T-helper 1 cell treated with Interleukin-12 subunit alpha and Interleukin-12 subunit beta and Interleukin-4 antibody, amounts not matched to agents 30 ng/mL and 1 ng/mL, for 36 hours (primary cell): ENCODE measurements around the gene RBFOX2. TPM values are rescaled to one million over a fixed set of nuclear protein-coding genes. Genes with fewer than 3 reads are reported as not detected.
"Not testable (repeated sequence)": the region's sequence is repeated elsewhere in the genome, so short reads cannot be mapped to it uniquely, and the experiment has no call there.

Experiments used
- intact Hi-C: fragments of 100-400 bp; cut with micrococcal nuclease; formaldehyde crosslinking; loops from one replicate; pipeline ENCODE4 v1.15.1; 2024
- total RNA-seq: library from RNA; stranded (reverse); gene quantifications from 2 replicates; pipeline ENCODE4 v1.2.3, GENCODE V29; 2022

RBFOX2 gene
- total RNA-seq, 1 donor from 2014 or later, result 0.83 TPM

DNA sequence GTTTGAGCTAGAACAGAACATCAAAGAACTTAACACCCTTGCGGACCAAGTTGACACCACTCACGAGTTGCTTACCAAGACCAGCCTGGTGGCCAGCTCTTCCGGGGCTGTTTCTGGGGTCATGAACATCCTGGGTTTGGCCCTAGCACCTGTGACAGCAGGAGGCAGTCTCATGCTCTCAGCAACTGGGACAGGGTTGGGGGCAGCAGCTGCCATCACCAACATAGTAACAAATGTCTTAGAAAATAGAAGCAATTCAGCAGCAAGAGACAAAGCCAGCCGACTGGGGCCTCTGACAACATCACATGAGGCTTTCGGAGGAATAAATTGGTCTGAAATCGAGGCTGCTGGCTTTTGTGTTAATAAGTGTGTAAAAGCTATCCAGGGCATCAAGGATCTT is 302.2 kb downstream of the RBFOX2 start:
- intact Hi-C loops, result no loop called here

DNA sequence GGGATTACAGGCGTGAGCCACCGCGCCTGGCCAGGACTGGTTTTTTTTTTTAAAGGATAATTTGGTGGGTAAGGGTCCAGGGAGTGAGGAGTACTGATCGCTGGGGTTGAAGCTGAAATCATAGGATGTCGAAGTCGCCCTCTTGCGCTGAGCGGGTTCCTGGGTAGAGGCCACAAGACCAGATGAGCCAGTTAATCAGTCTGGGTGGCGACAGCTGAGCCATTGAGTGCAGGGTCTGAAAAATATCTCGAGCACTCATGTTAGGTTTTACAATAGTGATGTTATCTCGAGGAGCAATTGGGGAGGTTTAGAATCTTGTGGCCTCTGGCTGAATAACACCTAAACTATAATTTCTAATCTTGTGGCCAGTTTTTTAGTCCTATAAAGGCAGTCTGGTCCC is 303.1 kb downstream of the RBFOX2 start:
- intact Hi-C loops, result no loop called here

DNA sequence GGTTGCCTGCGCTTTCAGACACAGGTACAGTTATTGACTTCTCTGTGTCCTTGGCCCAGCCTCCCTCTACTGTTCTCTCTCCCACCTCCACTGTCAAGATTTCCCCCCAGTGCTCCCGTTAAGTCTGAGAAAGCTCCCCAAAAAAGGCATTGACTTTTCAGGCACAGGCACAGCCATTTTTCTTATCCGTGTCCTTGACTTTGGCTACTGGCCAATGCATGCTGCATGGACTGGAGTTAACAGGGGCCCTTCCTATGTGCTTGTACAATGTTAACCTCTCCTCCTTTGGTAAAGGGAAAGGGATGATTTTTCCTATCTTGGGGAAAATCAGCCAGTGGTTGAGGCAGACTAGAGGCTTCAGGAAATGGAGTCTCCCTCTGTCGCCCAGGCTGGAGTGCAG is 306.7 kb downstream of the RBFOX2 start:
- intact Hi-C loops, result no loop called here

DNA sequence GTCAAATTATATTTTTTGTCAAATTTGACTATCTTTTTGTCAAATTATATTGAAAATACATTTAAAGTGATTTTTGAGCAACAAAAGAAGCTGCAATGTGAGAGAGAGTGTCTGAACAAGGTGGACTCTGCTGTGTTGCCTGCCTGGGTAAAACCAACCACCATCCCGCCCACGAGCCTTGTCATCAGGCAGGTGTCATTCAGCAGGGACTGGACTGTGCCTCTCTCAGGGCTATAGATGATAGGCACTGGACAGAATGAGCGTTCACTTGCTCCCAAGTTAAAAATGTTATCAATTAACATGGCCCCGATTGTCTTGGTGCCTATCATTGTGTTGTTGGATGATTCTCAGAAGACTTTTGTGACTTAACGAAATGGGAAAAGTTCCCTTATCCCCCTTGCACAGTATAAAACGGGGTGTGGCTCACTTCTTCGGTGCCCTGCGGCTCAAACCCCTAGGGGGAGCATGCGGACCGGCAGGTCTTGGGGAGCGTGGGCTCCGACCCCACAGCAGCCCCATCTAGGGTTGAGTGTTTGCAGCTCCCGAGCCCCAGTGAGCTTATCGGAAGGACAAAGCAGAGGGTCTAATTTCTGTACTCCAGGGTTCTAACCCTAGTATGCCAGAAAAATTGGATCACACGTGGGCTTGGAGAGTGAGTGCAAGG is 309.3 kb downstream of the RBFOX2 start:
- intact Hi-C loops, result no loop called here

DNA sequence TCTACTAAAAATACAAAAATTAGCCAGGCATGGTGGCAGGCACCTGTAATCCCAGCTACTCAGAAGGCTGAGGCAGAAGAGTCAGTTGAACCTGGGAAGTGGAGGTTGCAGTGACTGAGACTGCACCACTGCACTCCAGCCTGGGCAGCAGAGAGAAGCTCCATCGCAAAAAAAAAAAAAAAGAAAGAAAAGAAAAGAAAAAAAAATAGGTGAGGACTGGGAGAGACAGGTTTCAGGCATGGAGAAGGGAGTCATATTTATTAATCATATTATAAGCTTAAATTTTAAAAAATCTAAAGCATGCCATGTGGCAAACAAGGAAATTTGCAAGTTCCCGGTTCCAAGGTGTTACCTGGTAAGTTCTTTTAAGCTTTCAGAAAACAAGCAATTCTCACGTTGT is 311.1 kb downstream of the RBFOX2 start, which contains the start of gene APOL5:
Gene APOL5 (plus strand): TSS at position 301 of the 400 bp plus-strand sequence. CDS start 0 bp downstream, at position 301.
- intact Hi-C loops, result no loop called here

DNA sequence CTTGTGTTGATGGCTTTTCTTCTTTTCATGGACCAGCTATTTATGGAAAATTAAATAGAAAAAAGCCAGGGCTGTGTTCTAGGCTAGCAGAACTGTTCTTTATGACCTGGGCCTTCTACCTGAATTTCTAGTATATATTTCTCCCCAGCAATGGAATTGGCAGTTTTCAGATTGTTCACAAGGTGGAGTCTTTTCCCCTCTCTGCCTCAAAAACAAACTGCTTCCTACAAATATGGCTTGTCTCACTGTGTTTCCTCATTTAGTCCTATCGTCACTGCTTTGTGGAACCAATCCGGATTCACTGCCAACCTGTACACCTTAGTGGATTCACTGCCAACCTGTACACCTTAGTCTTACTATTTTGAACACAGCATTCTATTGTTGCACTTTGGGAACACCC is 316.0 kb downstream of the RBFOX2 start:
- intact Hi-C loops, result no loop called here

DNA sequence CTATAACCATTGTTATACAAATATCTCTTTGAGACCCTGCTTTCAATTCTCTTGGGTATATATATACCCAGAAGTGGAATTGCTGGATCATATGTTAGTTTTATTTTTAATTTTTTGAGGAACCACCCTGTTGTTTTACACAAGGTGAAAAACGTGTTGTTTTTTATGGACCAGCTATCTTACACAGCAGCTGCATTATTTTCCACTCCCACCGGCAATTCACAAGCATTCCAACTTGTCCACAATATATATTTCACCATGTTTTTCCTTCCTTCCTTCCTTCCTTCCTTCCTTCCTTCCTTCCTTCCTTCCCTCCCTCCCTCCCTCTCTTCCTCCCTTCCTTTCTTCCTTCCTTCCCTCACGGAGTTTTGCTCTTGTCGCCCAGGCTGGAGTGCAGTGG is 317.3 kb downstream of the RBFOX2 start:
- intact Hi-C loops, result no loop called here

DNA sequence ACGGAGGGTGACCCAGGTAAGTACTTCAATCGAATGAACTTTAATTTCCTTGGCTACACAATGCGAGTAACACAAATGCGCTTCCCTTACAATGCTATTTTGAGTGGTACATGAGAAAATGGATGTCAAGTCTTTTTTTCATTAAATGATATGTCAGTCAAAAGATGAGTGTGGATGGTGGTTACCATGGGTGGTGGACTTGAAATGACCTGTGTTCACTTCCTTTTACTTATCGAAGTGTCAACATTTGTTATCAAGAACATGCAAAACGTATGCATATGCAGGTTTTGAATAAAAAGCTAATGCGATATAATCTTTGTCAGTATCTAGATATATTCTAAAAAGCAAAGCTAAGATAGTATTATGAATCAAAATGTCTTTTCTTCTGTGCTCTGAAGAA is 319.7 kb downstream of the RBFOX2 start:
- intact Hi-C loops, result no loop called here

DNA sequence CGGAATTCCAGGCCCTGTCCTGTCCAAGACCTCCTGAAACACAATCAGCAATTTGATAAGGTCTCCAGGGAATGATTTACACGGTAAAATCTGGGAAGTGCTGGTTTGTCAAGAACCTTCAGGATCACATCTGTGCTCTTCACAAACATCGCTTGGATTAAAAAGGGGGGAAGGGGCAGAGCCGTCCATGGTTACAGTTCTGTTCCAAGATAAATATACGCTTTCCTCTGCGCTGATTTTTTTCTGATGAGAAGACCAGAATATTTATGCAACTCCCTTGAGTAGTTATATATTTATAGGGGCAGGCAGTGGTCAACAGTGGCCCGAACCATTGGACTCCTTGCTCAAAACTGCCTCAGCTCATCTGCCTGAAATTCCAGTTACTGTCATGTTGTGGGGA is 320.2 kb downstream of the RBFOX2 start:
- intact Hi-C loops, result no loop called here

DNA sequence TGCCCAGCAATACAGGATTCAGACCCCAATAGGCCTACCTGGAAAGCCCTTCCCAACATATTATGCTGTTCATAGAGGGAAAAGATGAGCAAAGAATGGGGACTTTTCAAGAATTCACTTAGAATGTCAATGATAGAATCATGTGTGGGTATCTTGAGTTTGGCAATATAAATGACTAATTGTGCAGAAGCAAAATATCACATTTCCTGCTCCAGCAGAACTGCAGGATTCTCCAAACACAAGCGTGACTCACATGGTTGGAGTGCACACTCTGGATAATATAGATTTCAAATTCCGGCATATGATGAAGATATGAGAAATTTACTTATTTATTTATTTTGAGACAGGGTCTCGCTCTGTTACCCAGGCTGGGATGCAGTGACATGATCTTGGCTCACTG is 323.5 kb downstream of the RBFOX2 start:
- intact Hi-C loops, result no loop called here

DNA sequence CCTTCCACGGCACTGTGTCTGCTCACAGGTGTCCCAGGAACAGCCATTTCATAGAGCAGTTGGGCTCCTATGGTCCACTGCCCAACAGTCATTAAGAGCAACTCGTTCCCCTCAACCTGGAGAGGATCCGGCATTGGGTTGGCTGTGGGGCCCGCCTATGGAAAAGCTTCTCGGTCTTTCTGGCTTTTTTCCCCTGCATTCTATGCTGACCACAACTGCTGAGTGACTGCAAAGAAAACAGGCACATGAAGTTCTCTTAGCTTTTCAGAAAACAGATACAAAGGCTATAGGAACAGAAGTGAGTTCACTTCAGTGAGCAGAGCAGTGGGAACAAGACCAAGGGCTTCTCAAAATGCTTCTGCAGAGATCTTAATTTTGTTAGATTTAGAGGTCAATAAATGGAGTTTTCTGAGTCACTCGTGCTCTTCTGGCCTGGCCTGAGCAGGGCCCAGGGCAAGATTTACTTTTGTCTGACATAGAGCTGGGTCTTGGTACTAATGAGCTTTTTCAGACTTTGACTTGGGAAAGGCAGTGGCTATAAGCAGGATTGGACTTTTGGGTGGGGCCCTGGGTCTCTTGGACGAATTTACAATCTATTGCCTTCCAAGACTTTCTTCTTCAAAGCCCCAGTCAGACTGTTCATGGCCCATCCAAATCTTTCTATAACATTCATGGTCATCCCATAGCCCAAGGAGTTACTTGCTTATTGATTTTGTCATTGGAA is 324.6 kb downstream of the RBFOX2 start:
- intact Hi-C loops, result no loop called here

DNA sequence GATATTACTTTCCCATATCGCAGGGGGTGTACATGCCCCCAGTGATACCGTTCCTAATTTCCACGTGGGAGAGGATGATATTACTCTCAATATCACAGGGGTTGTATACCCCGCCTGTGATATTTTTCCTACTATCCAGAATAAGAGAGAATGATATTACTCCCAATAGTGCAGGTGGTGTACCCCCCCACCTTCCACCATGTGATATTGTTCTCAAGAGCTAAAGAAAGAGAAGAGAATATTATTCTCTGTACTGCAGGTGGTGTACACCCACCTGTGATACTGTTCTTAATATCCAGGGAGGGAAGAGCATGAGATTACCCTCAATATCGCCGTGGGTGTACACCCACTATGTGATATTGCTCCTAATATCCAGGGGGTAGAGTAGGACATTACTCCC is 328.8 kb downstream of the RBFOX2 start:
- intact Hi-C loops, result not testable (repeated sequence)

DNA sequence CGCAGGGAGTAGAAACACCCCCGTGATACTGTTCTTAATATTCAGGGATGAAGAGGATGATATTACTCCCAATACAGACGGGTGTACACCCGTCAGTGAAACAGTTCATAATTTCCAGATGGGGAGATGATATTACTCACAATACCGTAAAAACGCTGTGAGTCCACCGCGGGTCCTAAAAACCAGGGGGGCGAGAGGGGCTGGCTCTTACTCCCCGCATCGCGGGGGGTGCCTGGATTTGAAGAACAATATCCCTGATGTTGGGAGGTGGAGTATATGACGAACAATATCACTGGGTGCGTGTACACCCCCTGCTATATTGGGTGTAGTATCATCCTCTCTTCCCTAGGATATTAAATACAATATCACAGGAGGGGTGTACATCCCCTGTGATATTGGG is 331.5 kb downstream of the RBFOX2 start:
- intact Hi-C loops, result no loop called here

DNA sequence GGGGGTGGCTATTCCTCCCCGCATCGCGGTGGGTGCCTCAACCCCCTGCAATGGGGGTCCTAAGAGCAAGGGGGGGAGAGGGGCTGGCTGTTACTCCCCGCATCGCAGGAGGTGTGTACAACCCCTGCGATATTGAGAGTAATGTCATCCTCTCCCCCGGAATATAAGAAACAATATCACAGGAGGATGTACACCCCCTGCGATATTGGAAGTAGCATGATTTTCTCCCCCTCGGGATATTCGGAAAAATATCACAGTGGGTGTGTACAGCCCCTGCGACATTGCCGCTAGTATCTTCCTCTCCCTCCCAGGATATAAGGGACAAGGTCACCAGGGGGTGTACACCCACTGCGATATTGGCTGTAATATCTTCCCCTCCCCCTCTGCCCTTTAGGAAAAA is 333.4 kb downstream of the RBFOX2 start:
- intact Hi-C loops, result no loop called here

DNA sequence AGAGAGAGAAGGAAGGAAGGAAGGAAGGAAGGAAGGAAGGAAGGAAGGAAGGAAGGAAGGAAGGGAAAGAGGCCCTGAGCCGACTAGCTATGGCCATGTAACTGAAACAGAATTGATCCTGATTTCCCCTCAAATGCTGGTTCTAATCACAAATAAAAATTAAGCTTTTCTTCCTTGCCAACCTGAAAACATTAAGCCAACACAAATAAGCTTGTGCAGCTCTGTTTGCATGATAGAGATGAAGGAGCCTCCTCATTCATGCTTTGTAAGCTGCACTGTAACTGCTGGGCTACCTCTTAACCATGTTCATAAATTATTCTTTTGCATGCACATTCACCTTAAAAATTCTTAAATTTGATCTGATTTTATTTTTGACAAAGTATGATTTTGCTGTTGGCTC is 338.6 kb downstream of the RBFOX2 start:
- intact Hi-C loops, result no loop called here

DNA sequence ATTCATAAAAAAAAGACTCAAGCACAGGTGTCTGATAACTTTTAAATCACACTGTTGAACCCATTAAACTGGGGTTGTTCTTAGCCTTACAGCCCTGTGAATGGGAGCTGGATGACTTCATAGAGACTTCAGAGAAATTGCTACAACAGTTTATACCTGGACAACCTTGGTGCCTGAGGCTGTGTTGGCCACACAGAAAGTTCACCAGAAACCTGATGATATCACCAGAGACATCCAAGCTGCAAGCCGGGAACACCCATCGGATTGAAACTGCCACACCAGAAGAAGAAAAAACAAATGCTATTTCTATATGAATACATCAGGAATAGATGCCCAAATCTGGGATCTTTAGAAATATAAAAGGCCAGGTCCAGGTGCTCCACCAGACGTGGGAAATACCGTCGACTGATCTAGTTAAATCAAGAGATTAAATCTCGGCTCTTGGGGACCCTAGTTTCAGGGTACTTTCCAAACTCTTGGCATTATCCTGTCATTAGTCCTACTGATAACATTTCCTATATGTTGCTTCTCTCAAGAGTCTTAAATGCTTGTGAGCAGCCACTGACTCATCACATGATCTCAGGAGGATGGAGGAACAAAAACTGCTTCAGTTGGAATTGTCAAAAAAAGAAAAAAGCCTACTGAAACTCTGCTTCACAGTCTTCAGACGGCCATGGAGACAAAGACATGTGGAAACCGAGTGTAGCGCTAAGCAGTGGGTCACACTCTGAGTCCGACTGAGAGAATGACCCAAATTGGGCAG is 339.5 kb downstream of the RBFOX2 start:
- intact Hi-C loops, result no loop called here

Other genes starting within 250 kb of the RBFOX2 start
- gene APOL3, start 131.9 kb upstream of the RBFOX2 start, total RNA-seq, result 221 and 234 TPM in 2 replicates
- 0.56 and 0.73 TPM in 2 replicates for gene APOL4, start 173.0 kb upstream of the RBFOX2 start, total RNA-seq
- gene APOL2, start 210.7 kb upstream of the RBFOX2 start, total RNA-seq, result 128 and 140 TPM in 2 replicates
- 91.0 and 105 TPM in 2 replicates for gene APOL1, start 224.3 kb upstream of the RBFOX2 start, total RNA-seq